Fibroblast of peridontal ligament (primary cell): ENCODE data around the gene COQ9.

ENCODE experiments used
- DNase-seq: peaks from one replicate; pipeline ENCODE4 v3.0.0-alpha.2; 2010; ENCODE audit errors: extremely low read depth

COQ9 gene

DNA sequence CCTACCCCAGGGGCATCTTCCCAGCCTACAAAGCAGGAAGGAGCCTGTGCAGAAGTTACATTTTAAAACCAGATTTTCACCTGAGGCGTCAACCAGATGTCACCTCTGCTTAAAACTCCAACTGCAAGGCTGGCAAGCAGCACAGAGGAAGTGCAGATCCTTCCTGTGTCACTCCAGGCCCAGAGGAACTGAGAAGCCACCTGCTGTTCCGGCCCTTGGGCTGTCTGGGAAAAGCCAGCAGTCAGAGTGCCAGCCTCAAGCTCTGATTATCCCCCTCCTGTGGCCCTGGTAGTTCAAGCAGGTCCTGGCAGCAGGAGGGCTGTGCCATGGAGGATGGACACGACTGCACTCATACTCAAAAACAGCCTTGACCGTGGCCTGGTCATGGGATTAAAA, 25.4 kb downstream of the COQ9 start:
- no peak for DNase-seq

DNA sequence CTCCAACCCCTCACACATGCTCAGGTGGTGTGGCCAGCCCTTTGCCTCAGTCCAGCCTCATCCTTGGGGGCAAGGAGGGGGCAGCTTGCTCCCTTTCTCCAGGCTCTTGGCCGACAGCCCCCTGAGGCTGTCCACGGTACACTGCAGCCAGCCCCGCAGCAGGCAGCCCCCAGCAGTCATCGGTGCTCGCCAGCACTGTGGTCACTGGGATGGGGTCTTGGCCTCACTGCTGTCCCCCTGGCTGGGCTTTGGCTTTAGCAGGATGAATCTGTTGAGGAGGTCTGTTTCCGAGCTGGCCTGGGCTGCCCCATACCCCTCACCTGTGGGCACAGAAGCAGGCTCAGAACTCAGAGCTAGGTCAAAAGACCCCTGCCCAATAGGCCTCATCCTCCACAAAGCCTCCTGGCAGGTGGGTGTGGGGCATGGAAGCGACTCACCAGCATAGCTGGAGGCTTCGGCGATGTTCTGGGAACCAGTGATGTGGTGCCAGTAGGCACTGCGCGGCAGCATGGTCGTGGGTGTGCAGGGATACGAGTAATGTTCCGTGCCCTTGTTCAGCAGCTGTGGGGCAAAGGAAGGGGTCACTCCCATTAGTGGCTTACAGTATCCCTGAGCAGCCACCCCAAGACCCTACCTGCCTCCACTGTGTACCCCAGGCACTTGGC, 26.0 kb downstream of the COQ9 start:
- DNase-seq, result no peak

DNA sequence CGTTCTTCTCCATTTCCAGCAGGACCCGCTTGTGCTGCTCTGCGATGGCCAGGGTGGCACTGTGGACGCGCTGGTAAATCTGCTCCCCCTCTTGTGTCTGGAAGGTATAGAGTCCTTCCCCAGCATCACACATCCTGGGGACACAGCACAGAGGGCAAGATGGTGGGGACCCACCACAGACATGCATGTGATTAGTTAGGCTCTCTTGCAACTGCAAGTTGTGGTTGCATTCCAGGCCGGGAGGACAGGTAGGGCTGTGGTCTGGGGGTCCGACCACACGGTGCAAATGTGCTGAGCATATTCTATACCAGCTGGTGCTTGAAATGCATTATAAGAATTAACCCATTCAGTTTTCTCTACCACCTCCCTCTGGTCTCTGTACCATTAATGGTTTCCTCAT, 26.6 kb downstream of the COQ9 start:
- DNase-seq, result no peak

DNA sequence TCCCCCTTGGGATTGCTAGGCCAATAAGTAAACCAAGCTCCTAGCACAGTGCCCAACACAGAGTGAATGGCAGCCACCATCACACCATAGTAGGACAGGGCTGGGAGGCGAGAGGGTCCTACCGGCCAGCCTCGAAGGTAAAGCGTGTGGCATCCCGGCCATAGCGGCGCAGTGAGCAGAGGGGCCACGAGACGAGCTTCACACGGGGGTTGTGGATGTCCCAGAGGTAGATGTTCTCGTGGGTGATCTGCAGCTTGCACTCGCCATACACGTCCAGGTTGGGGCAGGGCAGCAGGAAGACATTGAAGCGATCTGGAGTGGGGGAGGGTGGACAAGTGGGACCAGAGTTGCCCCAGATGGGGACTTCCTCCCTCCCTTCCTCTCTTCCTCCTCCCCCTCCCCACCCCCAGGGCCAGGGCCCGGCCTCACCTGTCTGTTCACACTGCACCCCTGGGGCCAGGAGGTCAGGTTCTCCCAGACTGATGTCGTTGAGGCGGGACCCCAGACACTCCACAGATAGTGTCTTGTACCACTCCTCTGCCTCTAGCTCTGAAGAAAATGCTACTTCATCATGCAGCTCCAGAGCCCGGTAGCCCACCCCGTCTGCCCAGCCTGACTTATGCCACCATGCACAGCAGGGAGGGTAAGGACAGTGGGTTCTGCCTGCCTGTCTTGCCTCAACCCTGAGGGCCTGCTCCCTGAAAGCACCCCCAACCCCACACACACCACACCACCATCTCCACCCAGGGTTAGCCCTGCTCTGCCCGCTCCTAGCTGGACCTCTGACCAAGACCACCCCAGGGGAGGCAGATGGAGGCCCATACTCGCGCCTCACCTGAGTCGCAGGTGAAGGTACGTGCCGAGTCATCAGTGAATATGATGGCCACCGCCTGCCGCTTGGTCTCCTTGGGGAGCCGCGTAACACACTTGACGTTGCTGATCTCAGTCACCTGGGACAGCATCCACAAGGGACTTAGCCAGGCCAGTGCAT, 27.7 kb downstream of the COQ9 start:
- DNase-seq, result no peak

DNA sequence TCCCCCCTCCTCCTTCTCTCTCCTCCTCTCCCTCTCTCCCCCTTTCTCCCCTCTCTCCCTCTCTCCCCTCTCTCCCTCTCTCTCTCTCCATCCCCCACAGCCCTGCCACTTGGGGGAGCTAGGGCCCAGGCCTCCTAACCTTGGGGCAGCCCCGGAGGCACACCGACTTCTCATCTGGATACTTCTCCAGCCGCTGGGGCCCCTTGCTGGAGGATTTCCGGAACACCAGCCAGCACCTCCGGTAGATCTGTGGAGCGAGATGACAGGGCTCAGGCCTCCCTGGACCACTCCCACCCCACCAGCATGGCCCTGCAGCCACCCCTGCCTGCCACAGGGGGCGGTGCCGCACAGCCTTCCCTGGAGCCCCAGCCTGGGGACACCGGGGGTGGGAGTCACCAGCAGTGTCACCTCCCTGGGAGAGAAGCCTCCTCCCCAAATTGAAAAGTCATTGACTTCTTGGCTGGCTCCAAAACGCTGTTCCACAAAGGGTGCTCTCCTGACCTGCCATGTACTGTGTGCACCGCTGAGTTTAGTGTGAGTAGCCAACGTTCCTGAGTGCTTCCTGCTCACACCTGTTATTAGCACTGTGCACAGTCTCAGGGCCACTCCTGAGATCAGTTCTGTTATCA, 28.5 kb downstream of the COQ9 start:
- no peak for DNase-seq

DNA sequence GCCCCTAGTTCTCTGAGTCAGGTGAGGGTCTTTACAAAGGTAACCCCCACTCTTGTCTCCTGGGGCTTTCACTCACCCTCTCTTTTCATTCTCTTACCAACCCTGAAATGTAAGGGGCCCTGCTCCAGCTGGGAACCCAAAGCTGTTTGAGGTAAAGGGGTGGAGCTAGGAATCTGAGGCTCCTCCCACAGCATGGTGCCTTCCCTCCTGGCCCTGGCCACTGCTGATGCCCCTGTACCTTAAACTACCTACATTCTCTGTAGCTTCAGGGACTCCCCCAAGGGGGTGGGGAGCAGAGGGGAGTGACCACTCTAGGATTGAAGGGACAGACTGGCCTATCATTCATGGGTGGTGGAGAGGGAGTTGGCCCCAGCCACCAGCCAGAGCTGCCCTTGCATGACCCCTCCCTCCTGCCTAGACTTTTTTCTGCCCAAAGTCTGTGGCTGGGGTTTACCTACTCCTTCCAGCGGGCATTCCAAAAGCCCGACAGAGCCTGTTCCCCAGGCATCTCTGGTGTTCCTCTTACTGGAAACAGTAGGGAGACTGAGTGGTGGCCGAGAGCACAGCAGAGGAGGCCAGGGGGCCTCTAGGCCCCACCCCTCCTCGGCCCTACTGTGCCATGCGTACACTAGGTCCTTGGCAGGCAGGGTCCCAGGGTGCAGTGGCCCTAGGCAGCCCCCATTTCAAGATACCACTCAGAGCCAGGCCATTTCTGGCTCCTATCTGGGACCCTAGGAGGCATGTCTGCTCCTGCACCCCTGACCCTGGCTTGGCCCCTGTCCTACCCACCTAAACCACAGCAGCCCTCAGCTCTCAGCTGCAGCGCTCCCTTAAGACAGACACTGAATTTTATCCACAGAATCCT, 29.5 kb downstream of the COQ9 start:
- no peak for DNase-seq

DNA sequence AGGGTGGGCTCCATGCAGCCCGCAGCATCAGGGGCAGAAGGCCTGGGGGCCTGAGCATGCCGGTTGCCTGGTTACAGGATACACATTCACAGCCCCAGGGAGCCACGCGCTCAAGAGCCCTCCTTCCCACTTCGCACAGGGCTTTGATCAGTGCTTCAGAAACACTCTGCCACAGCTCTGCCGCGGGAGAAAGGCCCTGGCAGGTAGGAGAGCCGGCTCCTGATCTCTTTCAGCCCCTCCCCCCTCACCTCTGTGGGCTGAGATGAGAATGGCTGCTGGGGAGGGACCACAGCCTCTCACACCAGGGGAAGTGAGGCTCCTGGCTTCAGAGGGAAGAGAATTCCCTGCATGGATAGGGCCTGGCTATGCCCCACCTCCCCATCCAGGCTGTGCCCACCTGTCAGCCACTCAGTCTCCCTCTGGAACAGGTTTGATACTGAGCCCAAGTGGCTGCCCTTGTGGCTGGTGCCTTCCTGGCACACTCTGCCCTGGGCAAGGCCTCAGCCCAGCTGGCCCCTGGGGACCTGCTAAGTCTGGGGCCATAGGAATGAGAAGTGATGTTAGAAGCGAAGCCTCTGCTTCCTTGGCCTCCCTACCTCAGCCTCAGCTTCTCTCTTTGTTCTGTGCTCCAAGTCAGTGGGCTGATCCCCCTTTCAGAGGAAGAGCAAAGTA, 30.4 kb downstream of the COQ9 start:
- DNase-seq, result no peak

DNA sequence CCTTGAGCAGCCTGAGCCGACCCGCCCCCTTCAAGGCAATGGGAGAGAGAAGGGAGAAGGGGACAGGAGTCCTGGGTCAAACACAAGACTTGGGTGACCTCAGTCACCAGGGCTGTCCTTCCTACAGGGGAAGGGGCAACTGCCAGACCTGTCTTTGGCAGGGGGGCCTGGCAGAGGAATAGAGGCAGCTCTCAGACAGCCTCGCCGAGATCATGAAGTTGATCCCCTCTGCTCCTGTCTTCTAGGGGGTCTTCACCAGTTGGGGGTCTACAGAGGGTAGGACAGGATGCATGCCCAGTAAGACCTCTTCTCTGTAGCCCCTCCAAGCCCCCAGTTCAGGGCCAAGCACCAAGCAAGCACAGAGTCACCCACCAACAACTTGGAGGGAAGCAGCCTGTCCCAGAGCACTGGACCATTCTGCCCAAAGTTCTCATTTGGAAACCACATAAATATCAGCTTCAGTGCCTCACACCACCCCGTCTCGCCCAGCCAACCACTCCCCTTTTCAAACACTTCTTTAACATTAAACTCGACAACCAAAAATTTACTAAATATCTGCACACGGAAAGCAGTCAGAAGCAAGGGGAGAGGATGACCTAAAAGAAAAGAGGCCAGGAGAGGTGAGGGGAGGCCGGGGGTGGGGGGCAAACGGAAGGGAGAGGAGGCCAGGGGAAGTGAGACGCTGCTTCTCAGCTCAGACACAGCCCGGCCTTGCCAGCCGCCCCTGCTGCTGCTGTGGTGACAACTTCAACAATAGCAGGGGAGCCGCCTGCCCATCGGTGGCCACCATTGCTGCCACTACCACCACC, 31.3 kb downstream of the COQ9 start:
- no peak for DNase-seq

DNA sequence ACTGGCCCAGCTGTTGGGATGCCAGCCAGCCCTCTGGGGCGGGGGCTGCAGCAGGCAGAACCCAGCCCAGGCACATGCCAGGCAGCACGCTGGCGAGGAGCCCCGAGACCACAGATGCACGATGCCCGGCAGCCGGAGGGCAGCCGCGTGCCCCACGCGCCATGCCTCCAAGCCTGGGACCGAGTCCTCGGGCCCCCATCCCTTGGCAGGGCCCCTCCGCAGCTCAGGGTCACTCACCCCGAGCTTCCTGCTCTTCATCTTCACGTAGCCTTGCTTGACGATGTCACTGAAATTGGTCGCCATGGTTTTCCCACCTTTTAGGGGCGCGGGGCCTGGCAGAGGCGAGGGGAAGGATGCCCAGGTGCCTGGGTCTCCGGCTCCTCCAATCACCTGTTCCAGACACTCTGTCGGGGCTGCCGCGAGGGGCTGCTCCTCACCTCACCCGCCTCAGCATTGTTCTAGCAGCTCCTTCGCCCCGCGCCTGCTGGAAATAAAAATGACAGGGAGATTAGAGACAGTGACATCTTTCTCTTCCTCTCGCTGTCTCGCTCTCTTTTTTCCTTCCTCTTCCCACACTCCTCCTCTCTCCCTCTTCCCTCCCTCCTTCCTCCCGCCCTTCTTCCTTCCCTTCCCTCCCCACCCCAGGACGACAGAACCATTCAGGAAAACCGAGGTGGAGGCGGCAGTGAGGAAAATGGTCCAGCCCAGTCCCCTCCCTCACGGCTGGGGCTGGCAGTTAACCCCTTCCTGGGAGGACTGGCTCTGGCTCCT, 32.1 kb downstream of the COQ9 start:
- DNase-seq, result peak; percentile 60

DNA sequence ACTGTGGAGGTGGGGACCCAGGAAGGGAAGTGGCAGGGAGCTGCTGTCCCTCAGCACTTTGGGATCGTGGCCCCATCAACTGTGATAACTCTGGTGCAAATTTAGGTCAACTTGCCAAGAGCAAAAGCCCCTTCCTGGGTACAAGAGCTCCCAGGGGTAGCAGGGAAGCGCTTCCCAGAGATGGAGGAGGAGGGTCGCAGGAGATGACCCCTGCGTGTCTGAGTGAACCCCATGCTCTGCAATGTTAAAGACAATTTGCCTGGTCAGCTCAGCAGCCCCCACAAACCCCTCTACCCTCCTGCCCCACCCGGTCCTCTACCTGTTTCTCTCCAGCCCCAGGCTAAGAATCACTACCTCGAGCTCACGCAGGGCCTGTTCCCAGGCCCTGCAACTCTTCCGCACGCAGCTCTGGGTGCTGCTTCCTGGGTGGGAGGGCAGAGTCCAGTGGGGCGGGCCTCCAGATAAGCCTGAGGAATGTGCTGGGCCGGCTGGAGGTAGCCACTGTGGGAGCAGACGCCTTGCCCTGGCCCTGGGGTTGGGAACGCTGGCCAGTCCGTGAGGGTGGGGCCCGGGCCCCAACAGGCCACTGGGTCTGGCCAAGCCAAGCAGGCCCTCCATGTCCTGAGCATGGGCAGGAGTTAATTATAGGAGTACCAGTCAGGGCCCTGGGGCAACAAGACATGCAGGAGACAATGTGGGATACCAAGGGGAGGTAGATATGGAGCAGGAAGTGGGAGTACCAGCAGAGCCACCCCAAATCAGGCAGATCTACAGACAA, 32.9 kb downstream of the COQ9 start:
- DNase-seq, result peak; percentile 13

DNA sequence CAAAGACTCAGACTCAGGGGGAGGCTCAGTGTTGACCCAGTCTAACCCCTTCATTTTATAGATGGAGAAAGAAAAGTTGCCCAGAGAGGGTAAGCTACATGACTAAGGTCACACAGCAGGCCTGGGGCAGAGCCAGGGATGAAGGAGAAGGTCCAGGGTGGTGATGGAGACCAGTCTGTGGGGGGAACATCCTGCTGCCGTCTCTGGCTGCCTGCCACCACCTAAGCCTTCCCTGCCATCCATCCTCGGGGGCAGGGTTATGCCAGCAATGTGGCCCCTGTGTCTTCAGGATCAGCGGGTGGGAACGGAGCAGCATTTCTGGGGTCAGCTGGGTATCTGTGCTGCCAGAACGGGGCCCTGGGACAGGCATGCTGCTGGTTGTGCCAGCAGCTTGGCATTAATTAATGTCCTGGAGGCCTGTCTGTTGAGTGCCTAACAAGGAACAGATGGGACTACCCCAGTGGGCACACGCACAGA, 33.5 kb downstream of the COQ9 start:
- no peak for DNase-seq

DNA sequence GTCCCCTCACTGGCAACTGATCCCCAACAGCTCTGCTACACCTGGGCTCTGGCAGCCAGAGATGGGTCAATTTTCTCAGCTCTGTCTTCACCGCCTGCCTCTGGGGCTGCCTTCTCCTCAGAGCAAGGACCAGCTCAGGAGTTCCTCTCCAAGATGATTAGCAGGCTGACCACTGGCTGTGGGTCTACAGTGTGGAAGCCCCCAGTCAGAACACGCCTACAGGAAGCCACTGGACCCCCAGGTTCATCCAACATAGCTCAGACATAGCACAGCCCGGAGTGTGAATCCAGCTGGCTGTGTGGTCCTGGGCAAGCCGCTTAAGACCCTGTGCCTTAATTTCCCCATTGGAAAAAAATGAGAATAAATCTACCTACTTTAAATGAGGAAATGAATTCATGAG, 34.1 kb downstream of the COQ9 start:
- no peak for DNase-seq

DNA sequence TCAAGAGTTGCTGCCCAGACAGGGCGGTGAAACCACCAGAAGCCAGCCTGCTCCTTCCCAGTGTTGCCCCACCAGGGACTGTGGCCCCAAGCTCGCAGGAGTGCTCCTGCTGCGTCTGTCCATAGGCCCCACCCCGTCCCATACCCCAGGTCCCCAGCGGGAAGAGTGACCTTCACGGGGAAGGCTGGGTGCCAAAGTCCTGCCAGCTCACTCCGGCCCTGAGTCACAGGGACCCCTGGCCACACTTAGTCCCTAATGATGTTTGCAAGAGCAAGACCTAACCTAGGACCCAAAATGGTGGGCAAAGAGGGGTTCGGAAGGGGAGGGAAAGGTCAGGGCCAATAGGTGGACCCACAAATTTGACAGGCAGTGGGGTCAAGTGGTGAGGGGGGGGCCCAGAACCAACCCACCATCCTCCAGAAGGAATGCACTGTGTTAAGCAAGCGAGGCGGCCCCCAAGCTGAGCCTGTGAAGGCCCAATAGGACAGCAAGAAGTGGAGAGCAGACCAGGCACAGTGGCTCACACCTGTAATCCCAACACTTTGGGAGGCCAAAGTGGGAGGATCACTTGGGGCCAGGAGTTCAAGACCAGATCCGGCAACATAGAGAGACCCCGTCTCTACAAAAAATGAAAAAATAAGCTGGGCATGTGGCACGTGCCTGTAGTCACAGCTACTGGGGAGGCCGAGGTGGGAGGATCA, 35.7 kb downstream of the COQ9 start:
- DNase-seq, result no peak

DNA sequence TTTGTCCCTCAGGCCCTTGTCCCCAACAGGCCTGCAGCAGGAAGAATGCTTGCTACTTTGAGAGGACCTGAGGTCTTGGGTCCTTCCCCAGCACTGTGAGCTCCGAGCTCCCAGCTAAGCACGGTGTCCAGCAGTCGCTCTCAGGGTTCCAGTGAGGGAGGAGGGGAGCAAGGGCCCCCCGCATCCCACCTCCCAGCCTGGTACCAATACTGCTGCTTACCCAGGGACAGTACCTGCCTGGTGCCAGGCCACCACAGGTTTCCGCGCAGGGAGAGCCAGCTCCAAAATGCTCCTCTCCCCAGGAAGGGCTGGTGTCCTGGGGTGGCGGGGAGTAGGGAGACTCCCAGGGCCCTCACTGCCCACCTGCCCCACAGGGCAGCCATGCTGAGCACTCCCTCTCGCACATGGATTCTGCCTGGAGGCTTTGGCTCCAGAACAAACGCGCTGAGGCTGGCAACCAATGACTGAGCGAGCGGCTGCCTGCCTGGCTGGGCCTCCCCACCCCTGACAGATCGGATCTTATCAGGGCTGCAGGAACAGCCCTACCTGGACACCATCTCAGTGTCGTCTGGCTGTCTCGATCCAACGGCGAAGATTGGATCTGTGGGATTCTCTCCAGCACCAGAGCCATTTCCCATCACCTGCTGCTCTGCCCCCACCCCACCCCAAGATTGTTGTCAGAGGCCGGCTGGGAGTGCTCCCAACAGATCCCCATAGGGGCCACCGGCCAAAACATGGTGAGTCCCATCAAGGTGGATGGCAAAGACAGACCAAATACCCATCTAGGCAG, 36.6 kb downstream of the COQ9 start:
- no peak for DNase-seq

DNA sequence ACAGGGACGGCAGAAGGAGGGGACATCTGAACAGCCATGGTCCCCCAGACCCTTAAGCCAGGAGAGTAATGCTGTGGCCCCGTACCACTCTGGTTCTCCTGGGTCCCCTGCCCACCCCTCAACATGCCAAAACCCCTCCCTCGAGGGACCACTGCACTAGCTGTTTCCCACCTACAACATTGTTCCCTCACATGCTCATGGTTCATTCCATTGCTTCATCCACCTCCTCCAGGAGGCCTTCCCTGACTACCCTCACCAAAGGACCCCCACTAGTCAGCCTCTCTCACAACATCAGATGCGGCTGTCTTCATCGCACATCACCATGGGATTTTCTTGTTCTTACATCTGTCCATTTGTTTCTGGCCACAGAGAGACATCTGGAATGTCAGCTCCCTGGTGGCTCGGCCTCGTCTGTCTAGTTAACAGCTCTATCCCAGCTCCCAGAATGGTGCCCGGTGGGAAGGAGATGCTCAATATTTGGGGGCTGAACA, 37.3 kb downstream of the COQ9 start:
- no peak for DNase-seq

DNA sequence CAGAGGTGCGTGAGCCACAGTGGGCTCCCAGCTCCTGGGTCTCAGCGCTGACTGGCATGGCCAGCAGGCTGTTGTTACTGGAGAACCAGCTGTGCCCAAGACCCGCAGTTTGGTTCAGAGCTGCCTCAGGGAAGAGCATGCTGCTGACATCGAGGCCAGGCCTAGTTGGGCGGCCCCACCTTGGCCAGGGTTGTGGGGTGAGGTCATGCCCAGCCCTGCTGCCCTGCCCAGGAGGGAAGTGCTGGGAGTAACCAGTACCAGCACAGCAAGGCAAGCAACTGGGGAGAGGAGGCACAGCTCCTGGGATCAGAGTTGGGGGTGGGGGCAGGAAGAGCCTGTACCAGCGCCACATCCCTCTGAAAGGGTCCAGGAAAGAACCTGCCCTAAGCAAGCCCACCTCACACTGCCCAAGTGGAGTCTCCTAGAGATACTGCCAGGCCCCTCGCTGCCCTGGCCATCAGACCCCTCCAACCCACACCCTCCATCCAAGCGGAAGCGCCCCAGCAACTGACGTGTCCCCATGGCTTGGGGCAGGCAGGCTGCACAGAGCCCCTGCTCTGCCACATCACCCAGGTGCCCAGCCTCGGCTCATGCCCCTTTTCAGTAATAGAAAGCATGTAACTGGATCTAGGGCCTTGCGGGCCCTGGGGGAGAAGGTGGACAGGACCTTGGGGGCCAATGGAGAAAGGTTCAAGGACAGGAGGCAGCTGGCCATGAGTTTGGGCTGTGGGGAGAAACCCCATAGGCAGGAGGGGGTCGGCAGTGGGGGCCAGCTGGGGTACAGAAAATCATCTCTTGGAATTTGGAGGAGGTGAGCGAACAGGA, 38.0 kb downstream of the COQ9 start:
- DNase-seq, result no peak
